Femur (tissue), 1 donor: ENCODE measurements around the gene ELL2.
"Not testable (repeated sequence)": the region's sequence is repeated elsewhere in the genome, so short reads cannot be mapped to it uniquely, and the experiment has no call there.

Experiments
- DNase-seq: peaks from one replicate; pipeline ENCODE4 v3.0.0-alpha.2; 2017

The ELL2 gene

GRCh38 chr5:95927927-95928723 is 33.5 kb downstream of the ELL2 start:
- no peak for DNase-seq

GRCh38 chr5:95927300-95927699 is 34.4 kb downstream of the ELL2 start:
- not testable (repeated sequence) for DNase-seq

DNA sequence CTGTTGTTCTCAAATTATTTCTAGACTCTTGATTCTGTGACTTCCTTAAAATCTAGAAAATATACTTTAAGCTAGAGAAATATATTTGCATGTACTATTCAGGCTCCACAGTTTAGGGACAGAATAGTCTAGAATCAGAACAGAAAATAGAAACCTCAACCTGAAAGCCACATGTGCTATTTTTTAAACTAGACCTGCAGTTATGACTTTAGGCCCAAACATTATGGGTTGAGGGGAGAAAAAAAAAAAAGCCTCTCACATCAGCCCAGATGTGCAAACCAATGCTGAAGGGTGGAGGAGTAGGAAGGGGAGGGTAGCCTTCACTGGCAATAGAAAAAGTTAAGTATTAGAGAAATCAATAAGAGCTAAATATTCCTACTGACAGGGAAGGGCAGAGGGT is 35.7 kb downstream of the ELL2 start:
- DNase-seq, result no peak

DNA sequence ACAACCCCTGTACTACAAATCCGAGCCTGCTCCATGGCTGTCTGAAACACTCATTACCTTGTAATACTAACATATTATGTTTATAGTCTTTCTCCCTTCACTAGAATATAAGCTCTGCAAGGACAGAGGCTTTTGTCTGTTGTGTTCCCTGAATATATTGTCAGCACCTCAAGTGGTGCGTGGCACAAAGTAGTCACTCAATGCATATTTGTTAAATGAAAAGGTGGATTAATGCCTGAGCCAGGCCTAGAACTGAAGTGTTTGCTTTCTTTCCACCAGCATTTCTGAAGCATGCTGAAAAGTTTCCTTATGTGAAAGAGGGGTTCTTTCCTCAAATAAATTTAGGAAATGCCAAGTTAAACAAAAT is 36.3 kb downstream of the ELL2 start:
- DNase-seq, result no peak

- DNase-seq, result no peak
Observed at GRCh38 chr5:95924720-95925377, 36.8 kb downstream of the ELL2 start.

GRCh38 chr5:95923918-95924544 is 37.6 kb downstream of the ELL2 start:
- no peak for DNase-seq

- DNase-seq, result no peak
Observed at GRCh38 chr5:95922798-95923197, 38.9 kb downstream of the ELL2 start.

DNA sequence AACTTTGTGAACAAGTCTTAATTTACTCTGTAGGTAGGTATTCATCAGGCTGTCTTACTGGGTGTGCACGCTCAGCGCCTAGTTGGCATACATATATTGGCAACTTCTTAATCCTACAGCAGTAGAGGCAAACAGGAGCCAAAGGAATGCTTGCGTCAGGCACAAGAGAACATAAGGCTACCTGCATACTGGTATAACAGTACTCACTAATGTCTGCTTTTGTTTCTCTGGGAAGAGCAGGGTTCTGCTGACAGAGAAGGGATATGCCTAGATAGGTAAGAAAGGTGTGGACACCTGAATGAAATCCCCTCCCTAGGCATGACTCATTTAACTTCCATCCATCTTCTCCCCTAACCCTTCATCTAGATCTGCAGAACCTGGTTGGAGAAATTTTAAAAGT is 40.1 kb downstream of the ELL2 start:
- DNase-seq, result no peak

DNA sequence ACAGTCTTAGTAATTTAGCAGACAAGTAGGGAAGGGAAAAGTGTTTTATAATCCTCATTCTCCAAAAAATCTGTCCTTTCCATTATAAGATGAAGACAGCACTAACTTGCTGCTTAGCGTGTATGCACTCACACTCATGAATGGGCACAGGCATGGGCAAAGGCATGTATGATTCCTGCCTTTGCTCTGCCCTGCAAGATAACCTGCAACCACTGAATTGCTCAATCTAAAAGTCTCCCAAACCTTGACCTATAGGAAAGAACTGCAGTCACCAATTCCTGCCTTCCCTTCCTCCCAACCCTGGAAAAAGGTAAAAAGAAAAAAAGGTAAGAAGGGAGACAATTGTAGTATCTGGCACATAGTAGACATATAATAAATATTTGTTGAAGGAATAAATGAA is 40.8 kb downstream of the ELL2 start:
- DNase-seq, result no peak

GRCh38 chr5:95919658-95920057 is 42.0 kb downstream of the ELL2 start:
- no peak for DNase-seq

GRCh38 chr5:95918421-95919006 is 43.1 kb downstream of the ELL2 start:
- DNase-seq, result no peak

GRCh38 chr5:95917207-95917606 is 44.4 kb downstream of the ELL2 start:
- DNase-seq, result no peak

DNA sequence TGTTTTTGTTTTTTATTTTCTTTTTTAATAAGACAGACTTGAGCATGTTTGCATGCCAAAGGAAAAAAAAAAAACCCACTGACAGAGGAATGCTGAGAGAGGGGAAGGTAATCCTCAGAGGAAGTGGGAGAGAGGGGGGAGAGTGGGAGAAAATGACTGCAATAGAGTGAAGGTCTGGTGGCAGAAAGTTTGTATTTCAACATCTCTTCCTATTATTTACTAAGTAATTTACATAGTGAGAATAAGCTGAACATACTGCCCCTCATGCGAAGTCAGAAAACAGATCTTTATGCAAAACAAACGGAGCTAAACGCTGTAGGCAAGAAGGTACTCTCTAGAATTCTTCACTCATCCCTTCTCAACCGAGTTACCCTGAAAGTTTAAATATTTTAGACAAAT is 45.0 kb downstream of the ELL2 start:
- DNase-seq, result no peak

- no peak for DNase-seq
Observed at GRCh38 chr5:95915999-95916686, 45.5 kb downstream of the ELL2 start.

GRCh38 chr5:95913663-95914062 is 48.0 kb downstream of the ELL2 start:
- DNase-seq, result no peak

DNA sequence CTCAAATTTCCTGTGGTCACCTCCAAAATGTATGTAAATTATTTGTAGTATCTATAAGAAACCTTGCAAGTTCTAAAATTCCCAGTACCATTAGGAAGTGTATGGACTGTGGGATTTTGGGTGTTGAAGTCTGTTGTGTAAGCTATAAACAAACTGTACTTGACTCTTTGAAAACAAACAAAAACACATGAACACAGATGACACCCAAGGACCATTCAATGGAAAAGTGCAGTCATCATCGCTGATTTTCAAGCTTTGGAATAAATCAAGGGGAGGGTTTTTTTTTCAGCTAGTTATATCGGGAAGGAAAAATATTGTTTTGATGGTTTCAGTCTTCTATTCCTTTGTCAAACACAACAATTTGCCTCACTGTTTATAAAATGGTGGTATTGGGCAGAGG is 49.6 kb downstream of the ELL2 start:
- no peak for DNase-seq

DNA sequence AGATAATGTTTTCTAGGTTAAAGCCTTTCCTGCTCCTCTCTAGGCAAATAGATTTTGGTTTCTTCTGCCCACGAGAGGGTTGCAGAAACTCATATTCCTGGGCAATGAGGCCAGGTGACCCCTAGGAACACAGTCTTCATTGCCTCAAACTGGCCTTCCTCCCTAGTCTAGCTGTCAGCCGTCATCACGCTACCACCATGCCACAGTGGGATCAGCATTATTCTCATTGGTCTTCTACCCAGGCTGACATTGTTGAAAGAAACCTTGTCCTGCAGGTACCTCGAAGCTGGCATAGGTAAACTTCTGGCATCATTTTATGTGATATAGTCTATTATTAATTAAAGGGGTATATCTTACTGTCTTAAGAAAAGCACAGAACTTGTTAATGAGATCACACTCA is 51.1 kb downstream of the ELL2 start:
- DNase-seq, result no peak

GRCh38 chr5:95909738-95910137 is 51.9 kb downstream of the ELL2 start:
- no peak for DNase-seq

GRCh38 chr5:95908799-95909198 is 52.9 kb downstream of the ELL2 start:
- no peak for DNase-seq

GRCh38 chr5:95907740-95908706 is 53.6 kb downstream of the ELL2 start:
- no peak for DNase-seq

GRCh38 chr5:95907067-95907705 is 54.5 kb downstream of the ELL2 start:
- DNase-seq, result no peak
